ENCODE measurements around the gene FOXN4. TPM values are rescaled to one million over a fixed set of nuclear protein-coding genes. Genes with fewer than 3 reads are reported as not detected.

Gene FOXN4
- total and polyA plus RNA-seq, 2 of the 13 experiments (the other 11 are each of a cell fraction or from before 2014, with no cell fraction given) = 0.11 TPM; not detected in 1

DNA sequence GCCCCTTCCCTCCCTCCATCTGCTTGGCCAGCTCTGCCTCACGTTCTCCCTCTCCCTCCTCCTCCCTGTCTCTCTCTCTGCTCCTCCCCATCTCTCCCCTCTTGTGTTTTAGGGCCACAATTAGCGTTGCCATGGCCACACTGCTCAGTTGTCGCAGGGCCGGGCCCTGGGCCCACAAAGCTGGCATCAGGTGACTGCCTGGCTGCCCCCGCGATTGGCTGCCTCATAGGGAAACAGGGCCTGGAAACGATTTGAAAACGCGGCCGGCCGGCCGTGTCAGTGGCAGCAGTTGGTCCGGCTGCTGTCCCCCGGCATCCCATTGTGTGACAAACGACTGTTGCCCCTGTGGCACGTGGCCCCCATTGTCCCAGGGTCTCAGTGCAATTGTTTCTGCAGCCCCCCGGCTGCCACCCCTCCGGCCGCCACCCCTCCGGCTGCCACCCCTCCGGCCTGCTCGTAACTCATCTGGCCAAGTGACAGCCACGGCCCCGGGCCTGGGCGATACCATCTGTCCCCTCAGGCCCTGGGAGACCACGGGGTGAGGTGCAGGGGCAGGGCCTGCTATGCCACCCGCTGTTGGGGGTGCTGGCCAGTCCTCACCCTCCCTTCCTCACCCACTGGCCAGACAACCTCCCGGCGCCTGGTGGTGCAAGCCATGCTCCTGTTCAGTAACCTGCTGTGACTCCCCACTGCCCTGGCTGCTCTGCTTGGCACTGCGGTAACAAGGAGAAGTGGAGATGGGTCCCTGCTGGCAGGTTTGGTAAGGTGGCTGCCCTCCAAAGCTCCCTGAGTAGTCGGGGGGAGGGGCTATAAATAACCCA, 17.4 kb downstream of the FOXN4 start:
- intact Hi-C loops (cut with micrococcal nuclease; ENCODE audit: unreplicated experiment) = no loop called here
- no peak overlapping the region for H3K27ac ChIP-seq (ENCODE audit: extremely low read length, insufficient read depth, low read length)
- in situ Hi-C loops (cut with HindIII; ENCODE audit: extremely low pct_ligation_motif_present, low pct_unique_long_range_greater_than_20kb) = no loop called here
- no peak overlapping the region for H3K4me3 ChIP-seq (replicated peaks in 1 of 3; ENCODE audit: insufficient read depth in 1 of 3, low read depth in 2 of 3, low read length in 3 of 3)
- no TSS peak for BruUV-seq (replicated peaks)
- no peak overlapping the region for H2AFZ ChIP-seq (ENCODE audit: low read length)
- H3K79me2 ChIP-seq (ENCODE audit: insufficient read depth, low read length) = no peaks in the 10 kb centered on the region
- no peak overlapping the region for H3K9ac ChIP-seq (ENCODE audit: insufficient read depth, low read depth, low read length)
- peak; percentile 39 for ATAC-seq
- no peaks in the 10 kb centered on the region for H3K9me3 ChIP-seq (ENCODE audit: low read length)
- peaks cover 7% of the 10 kb centered on the region for H3K4me1 ChIP-seq (ENCODE audit: insufficient read depth, low read length)
- ChIA-PET CTCF (ENCODE audit: low intra/inter-chr PET ratio, low total read pairs) (no interaction called here), POLR2A (no interaction called here)
- DNase-seq (ENCODE audit: low spot score) = no peak
- H3K4me2 ChIP-seq (ENCODE audit: low read depth, low read length) = peak overlapping the region; percentile 27; the same call in 1 of the 2 replicates
- peaks cover 0 to 4% of the 10 kb centered on the region in 2 experiments; a peak in 1 of 5 replicates for H3K27me3 ChIP-seq (ENCODE audit: control insufficient read depth in 1 of 2, insufficient read depth in 2 of 2, low read length in 2 of 2)
- no peak for FAIRE-seq
- H3K36me3 ChIP-seq (replicated peaks in 1 of 2; ENCODE audit: control insufficient read depth in 1 of 2, insufficient read depth in 2 of 2, low read length in 2 of 2) = no peaks in the 10 kb centered on the region
- 37% methylated on average over 11 of the region's 31 CpGs for WGBS (ENCODE audit: low lambda C conversion rate)
- H4K20me1 ChIP-seq (ENCODE audit: insufficient read depth, low read length) = no peaks in the 10 kb centered on the region
- no peak for TF ChIP-seq MTF2 (CRISPR knock-in tag; IDR thresholded peaks at IDR 0.05; ENCODE audit: borderline replicate concordance)
- TF ChIP-seq MAZ (IDR thresholded peaks at IDR 0.05; ENCODE audit: borderline replicate concordance, low read depth, low read length) = no peak
- TF ChIP-seq MAZ (CRISPR knock-in tag; IDR thresholded peaks at IDR 0.05; ENCODE audit: low read depth) = no peak
- TF ChIP-seq HNRNPLL (IDR thresholded peaks at IDR 0.05; ENCODE audit: low read depth, low read length, poor library complexity, severe bottlenecking) = peak; percentile 21
- TF ChIP-seq, protein P1, sequence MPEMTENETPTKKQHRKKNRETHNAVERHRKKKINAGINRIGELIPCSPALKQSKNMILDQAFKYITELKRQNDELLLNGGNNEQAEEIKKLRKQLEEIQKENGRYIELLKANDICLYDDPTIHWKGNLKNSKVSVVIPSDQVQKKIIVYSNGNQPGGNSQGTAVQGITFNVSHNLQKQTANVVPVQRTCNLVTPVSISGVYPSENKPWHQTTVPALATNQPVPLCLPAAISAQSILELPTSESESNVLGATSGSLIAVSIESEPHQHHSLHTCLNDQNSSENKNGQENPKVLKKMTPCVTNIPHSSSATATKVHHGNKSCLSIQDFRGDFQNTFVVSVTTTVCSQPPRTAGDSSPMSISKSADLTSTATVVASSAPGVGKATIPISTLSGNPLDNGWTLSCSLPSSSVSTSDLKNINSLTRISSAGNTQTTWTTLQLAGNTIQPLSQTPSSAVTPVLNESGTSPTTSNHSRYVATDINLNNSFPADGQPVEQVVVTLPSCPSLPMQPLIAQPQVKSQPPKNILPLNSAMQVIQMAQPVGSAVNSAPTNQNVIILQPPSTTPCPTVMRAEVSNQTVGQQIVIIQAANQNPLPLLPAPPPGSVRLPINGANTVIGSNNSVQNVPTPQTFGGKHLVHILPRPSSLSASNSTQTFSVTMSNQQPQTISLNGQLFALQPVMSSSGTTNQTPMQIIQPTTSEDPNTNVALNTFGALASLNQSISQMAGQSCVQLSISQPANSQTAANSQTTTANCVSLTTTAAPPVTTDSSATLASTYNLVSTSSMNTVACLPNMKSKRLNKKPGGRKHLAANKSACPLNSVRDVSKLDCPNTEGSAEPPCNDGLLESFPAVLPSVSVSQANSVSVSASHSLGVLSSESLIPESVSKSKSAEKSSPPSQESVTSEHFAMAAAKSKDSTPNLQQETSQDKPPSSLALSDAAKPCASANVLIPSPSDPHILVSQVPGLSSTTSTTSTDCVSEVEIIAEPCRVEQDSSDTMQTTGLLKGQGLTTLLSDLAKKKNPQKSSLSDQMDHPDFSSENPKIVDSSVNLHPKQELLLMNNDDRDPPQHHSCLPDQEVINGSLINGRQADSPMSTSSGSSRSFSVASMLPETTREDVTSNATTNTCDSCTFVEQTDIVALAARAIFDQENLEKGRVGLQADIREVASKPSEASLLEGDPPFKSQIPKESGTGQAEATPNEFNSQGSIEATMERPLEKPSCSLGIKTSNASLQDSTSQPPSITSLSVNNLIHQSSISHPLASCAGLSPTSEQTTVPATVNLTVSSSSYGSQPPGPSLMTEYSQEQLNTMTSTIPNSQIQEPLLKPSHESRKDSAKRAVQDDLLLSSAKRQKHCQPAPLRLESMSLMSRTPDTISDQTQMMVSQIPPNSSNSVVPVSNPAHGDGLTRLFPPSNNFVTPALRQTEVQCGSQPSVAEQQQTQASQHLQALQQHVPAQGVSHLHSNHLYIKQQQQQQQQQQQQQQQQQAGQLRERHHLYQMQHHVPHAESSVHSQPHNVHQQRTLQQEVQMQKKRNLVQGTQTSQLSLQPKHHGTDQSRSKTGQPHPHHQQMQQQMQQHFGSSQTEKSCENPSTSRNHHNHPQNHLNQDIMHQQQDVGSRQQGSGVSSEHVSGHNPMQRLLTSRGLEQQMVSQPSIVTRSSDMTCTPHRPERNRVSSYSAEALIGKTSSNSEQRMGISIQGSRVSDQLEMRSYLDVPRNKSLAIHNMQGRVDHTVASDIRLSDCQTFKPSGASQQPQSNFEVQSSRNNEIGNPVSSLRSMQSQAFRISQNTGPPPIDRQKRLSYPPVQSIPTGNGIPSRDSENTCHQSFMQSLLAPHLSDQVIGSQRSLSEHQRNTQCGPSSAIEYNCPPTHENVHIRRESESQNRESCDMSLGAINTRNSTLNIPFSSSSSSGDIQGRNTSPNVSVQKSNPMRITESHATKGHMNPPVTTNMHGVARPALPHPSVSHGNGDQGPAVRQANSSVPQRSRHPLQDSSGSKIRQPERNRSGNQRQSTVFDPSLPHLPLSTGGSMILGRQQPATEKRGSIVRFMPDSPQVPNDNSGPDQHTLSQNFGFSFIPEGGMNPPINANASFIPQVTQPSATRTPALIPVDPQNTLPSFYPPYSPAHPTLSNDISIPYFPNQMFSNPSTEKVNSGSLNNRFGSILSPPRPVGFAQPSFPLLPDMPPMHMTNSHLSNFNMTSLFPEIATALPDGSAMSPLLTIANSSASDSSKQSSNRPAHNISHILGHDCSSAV (CRISPR knock-in tag; IDR thresholded peaks at IDR 0.05; ENCODE audit: borderline replicate concordance) = no peak
- TF ChIP-seq ZNF83 (CRISPR knock-in tag; IDR thresholded peaks at IDR 0.05; ENCODE audit: borderline replicate concordance) = no peak
- no peak for TF ChIP-seq ZNF24 (IDR thresholded peaks at IDR 0.05)
- no peak for TF ChIP-seq SRY (CRISPR knock-in tag; IDR thresholded peaks at IDR 0.05)
- TF ChIP-seq ZFP36 (IDR thresholded peaks at IDR 0.05; ENCODE audit: borderline replicate concordance, low read depth, low read length, partially characterized antibody) = peak; percentile 4
- TF ChIP-seq ZNF382 (CRISPR knock-in tag; IDR thresholded peaks at IDR 0.05; ENCODE audit: borderline replicate concordance) = no peak
- no peak for TF ChIP-seq ZNF431 (CRISPR knock-in tag; IDR thresholded peaks at IDR 0.05; ENCODE audit: borderline replicate concordance, low read depth)
- no peak for TF ChIP-seq HOXA5 (CRISPR knock-in tag; IDR thresholded peaks at IDR 0.05)
- TF ChIP-seq ZNF891 (CRISPR knock-in tag; IDR thresholded peaks at IDR 0.05) = no peak
- TF ChIP-seq SOX13 (IDR thresholded peaks at IDR 0.05) = no peak
- TF ChIP-seq SOX13 (CRISPR knock-in tag; conservative IDR thresholded peaks at IDR 0.05 in 1 of 2, IDR thresholded peaks at IDR 0.05 in 1 of 2) = no peak
- 0 out of 2 replicates have a peak, but pooled peaks have one; percentile 29 for TF ChIP-seq HNRNPL (IDR thresholded peaks at IDR 0.05; ENCODE audit: low read depth, low read length)
